ENCODE results near the gene SPTBN5. TPM values are rescaled to one million over a fixed set of nuclear protein-coding genes. Genes with fewer than 3 reads are reported as not detected.

Gene SPTBN5
- total RNA-seq, 1 experiment from 2014 or later, result 0.96 TPM

GRCh38 chr15:41814534-41814933 is 79.3 kb downstream of the SPTBN5 start:
- TF ChIP-seq CEBPB (IDR thresholded peaks at IDR 0.05; ENCODE audit: low read depth), result no peak
- no peak for TF ChIP-seq SRF (IDR thresholded peaks at IDR 0.05; ENCODE audit: low read depth)
- TF ChIP-seq ZNF274 (IDR thresholded peaks at IDR 0.05; ENCODE audit: low read depth, low read length), result no peak
- TF ChIP-seq EZH2phosphoT487 (IDR thresholded peaks at IDR 0.05; ENCODE audit: borderline replicate concordance), result no peak
- no peak for TF ChIP-seq TCF7L2 (IDR thresholded peaks at IDR 0.05; ENCODE audit: borderline replicate concordance, extremely low read depth, insufficient read depth, insufficient read length)
- no peak for TF ChIP-seq POLR2A (IDR thresholded peaks at IDR 0.05; ENCODE audit: borderline replicate concordance, extremely low read depth, insufficient read depth, insufficient read length)
- TF ChIP-seq REST (IDR thresholded peaks at IDR 0.05; ENCODE audit: low read depth), result no peak
- no peak for TF ChIP-seq ZFX (IDR thresholded peaks at IDR 0.05)
- no peak for TF ChIP-seq ELF1 (IDR thresholded peaks at IDR 0.05; ENCODE audit: borderline replicate concordance, low read depth)
- TF ChIP-seq YY1 (IDR thresholded peaks at IDR 0.05; ENCODE audit: extremely low read depth, insufficient replicate concordance, low read depth, low read length), result no peak
- TF ChIP-seq POLR2AphosphoS5 (IDR thresholded peaks at IDR 0.05; ENCODE audit: low read depth, low read length), result no peak
- TF ChIP-seq, protein P1, sequence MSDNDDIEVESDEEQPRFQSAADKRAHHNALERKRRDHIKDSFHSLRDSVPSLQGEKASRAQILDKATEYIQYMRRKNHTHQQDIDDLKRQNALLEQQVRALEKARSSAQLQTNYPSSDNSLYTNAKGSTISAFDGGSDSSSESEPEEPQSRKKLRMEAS (IDR thresholded peaks at IDR 0.05), result no peak
- TF ChIP-seq SP1 (IDR thresholded peaks at IDR 0.05; ENCODE audit: low read depth), result no peak
- TF ChIP-seq SIN3A (IDR thresholded peaks at IDR 0.05; ENCODE audit: low read depth), result no peak
- TF ChIP-seq EZH2 (IDR thresholded peaks at IDR 0.05), result no peak
- TF ChIP-seq, protein P2, sequence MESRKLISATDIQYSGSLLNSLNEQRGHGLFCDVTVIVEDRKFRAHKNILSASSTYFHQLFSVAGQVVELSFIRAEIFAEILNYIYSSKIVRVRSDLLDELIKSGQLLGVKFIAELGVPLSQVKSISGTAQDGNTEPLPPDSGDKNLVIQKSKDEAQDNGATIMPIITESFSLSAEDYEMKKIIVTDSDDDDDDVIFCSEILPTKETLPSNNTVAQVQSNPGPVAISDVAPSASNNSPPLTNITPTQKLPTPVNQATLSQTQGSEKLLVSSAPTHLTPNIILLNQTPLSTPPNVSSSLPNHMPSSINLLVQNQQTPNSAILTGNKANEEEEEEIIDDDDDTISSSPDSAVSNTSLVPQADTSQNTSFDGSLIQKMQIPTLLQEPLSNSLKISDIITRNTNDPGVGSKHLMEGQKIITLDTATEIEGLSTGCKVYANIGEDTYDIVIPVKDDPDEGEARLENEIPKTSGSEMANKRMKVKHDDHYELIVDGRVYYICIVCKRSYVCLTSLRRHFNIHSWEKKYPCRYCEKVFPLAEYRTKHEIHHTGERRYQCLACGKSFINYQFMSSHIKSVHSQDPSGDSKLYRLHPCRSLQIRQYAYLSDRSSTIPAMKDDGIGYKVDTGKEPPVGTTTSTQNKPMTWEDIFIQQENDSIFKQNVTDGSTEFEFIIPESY (IDR thresholded peaks at IDR 0.05; ENCODE audit: extremely low read depth, insufficient replicate concordance, low read length), result no peak
- Histone ChIP-seq H3K27me3 (ENCODE audit: insufficient read depth, low read length) (no peaks in the 10 kb centered on the region), H3K36me3 (ENCODE audit: control insufficient read depth in 1 of 2, insufficient read depth in 2 of 2, low read length in 2 of 2) (peaks cover 3 to 9% of the 10 kb centered on the region in 2 experiments; a peak in 2 of 4 replicates), H4K20me1 (ENCODE audit: insufficient read depth) (no peaks in the 10 kb centered on the region), H3K27ac (ENCODE audit: low read depth, low read length) (no peak overlapping the region), H3K4me1 (ENCODE audit: control insufficient read depth in 1 of 2, insufficient read depth in 2 of 2, low read length in 2 of 2) (no peaks in the 10 kb centered on the region), H3K9ac (ENCODE audit: low read length) (no peak overlapping the region), H3K4me3 (replicated peaks in 1 of 2; ENCODE audit: low read depth in 1 of 2, low read length in 2 of 2) (no peak overlapping the region), H3K9me3 (ENCODE audit: control insufficient read depth in 1 of 2, insufficient read depth in 1 of 2, low read depth in 1 of 2, low read length in 2 of 2) (no peaks in the 10 kb centered on the region), H3K4me2 (ENCODE audit: low read length) (no peak overlapping the region), H3K9me2 (ENCODE audit: insufficient read depth) (no peaks in the 10 kb centered on the region), H2AFZ (ENCODE audit: low read depth, low read length, poor library complexity, severe bottlenecking) (no peak overlapping the region), H3K79me2 (ENCODE audit: insufficient read depth, low read length) (no peaks in the 10 kb centered on the region)
- BruUV-seq (replicated peaks), result no TSS peak
- POLR2A ChIA-PET, result no interaction called here
- no peak for ATAC-seq
- no peak for DNase-seq (ENCODE audit: low read depth, low spot score)
- intact Hi-C loops (cut with micrococcal nuclease), result no loop called here
- CTCF ChIA-PET, result no interaction called here
- RAD21 ChIA-PET (ENCODE audit: low non-redundant PET in 1 of 2, low total read pairs in 2 of 2, uncharacterized antibody in 2 of 2, unreplicated experiment in 2 of 2), result no interaction called here

All from HCT116 (cell line).